HEK293T (cell line): ENCODE measurements around the gene IFI27L1.

ENCODE experiments used
- BHLHE40 ChIP-seq: fragments of 450-650 bp; IDR thresholded peaks from 2 replicates; pipeline ENCODE4 v1.6.1; 2016; ENCODE audit warnings: mild to moderate bottlenecking, moderate library complexity, borderline replicate concordance
- ELF4 ChIP-seq: fragments of 450-650 bp; IDR thresholded peaks from 2 replicates; pipeline ENCODE4 v1.6.1; 2017; ENCODE audit warnings: antibody characterized with exemption
- FOXK2 ChIP-seq: fragments of 450-650 bp; IDR thresholded peaks from 2 replicates; pipeline ENCODE4 v1.6.1; 2016; ENCODE audit warnings: mild to moderate bottlenecking
- HDGF ChIP-seq: fragments of 450-650 bp; IDR thresholded peaks from 2 replicates; pipeline ENCODE4 v1.6.1; 2017; ENCODE audit warnings: antibody characterized with exemption, borderline replicate concordance
- NFRKB ChIP-seq: fragments of 450-650 bp; IDR thresholded peaks from 2 replicates; pipeline ENCODE4 v1.6.1; 2016; ENCODE audit warnings: mild to moderate bottlenecking, moderate library complexity
- SP1 ChIP-seq: fragments of 450-650 bp; IDR thresholded peaks from 2 replicates; pipeline ENCODE4 v1.6.1; 2017
- TF ChIP-seq, protein P1 (sequence below): fragments of 450-650 bp; IDR thresholded peaks from 2 replicates; pipeline ENCODE4 v1.6.1; 2016

DNA sequence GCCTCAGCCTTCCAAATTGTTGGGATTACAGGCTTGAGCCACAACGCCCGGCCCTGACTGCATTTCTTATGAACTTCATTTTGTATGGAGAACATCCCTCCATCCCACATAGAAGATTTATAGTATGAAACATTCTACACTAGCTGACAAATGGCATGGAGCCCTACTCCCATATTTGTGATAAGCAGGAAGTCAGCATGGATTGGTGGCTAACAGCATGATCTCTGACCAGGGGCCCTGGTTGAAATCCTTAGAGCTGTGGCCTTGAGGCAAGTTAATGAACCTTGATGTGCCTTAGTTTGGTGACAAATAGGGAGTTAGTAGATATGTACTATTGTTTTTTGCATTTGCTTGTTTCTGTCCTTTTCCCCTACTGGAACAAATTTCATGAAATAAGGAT is 12.3 kb downstream of the IFI27L1 start:
- TF ChIP-seq SP1 (no peak), FOXK2 (no peak), HDGF (no peak), ELF4 (no peak), BHLHE40 (no peak), NFRKB (no peak)
- TF ChIP-seq, protein P1, sequence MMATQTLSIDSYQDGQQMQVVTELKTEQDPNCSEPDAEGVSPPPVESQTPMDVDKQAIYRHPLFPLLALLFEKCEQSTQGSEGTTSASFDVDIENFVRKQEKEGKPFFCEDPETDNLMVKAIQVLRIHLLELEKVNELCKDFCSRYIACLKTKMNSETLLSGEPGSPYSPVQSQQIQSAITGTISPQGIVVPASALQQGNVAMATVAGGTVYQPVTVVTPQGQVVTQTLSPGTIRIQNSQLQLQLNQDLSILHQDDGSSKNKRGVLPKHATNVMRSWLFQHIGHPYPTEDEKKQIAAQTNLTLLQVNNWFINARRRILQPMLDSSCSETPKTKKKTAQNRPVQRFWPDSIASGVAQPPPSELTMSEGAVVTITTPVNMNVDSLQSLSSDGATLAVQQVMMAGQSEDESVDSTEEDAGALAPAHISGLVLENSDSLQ, result no peak
